Islet of Langerhans (tissue), 1 donor: ENCODE measurements around the gene REL.
"Not testable (repeated sequence)": the region's sequence is repeated elsewhere in the genome, so short reads cannot be mapped to it uniquely, and the experiment has no call there.

Experiments
- FAIRE-seq: peaks from one replicate; lab custom pipeline; 2011; peaks lifted over from hg19 to GRCh38; lab: Jason Lieb, UNC

REL gene

DNA sequence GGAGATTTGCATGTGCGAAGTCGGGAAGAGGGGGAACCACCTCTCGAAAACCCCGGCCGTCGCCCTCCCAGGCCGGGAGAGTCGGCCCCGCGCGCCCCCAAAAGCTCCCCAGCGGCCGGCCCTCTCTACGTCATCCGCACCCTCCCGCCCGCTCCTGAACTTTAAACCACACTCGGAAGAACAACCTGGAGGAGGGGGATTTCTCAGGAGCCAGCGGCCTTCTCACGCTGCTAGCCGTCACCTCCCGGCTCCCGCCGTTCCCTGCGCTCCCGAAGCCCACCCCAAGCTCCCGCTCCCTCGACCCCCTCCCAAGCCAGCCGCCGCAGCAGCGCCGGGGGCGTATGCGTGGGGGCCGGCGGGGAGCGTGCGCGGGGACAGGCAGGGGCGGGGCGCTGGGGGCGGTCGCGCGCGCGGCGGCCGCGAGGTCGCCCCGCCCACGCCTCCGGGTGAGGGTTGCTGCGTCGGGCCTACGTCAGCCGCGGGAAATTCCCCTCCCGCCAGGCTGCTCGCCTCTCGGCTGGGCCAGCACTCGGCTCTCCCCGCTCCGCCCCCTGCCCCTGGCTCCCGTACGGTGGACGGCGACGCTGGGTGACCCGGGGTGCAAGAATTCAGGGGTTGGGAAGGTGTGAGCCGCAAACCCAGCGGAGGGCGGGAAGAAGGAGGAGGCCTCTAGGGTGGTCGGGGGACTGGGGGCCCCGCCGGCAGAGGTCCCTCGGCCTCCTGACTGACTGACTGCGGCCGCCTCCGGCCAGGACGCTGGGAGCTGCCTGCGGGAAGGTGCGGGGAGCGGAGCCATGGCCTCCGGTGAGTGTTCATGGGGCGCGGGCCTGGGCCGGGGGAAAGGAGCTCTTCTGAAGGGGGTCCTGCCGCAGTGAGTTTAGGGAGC lies at the start of gene REL:
Gene REL, plus strand, starts transcription at position 528 of the 886 bp plus-strand sequence. Its CDS starts 267 bp downstream, at position 795.
- FAIRE-seq: no peak

DNA sequence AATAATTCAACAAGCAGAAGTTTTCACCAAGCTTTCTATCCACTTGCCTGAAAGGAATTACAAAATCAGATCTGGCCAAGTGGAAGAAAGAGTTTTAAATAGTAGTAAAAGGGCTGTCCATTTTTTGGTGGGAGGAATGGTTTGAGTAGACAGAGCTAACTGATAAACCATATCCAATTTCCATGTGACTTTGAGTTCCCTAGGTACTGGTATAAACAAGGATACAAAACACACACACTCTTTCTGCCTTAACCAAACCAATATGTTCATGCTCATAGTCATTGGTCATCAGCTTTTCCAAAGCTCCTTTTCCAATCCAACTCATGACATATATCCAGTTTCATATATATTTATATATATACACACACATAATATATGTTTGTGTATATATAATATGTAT lies 49.5 kb upstream of the REL start:
- FAIRE-seq: no peak

DNA sequence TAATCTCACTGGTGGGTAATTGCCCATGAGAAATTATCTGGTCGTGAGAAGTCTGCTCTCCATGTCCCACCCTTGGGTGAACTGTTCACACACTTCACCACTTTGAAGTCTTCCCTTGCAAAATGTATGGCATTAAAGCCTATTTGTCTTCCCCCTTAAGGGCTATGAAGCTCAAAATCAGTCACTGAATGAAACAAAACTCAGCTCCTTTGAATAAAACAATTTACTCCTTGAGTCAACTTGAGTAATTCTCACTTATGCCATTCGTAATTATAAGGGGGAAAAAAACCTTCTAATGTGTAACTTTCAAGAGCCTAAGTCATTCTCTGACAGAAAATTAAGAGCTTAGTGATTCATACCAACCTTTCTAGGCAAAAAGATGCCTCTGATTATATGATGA lies 48.8 kb upstream of the REL start:
- FAIRE-seq: no peak

DNA sequence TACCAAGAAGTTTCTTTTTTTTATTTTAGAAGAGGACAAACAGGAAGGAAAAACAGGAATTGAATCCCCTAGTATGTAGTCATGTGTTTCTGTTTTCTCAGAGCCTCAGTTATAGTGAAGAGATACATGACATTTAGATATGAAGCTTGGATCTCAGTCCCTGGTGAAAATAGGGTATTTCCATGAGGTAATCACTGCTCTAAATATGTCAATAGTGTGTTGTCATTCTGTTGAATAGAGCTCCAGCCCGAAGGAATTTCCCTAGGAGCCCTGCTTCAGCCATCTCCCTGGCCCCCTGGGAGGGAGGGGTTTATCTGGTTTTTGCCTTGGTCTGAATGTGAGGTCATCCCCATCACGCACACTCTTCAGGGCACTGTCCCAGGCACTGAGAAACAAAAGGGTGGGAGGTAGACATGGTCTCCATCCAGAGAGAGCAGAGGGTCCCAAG lies 47.1 kb upstream of the REL start:
- no peak for FAIRE-seq

- FAIRE-seq: no peak
Measured at GRCh38 chr2:60836491-60836890, 44.9 kb upstream of the REL start.

- no peak for FAIRE-seq
Measured at GRCh38 chr2:60837123-60837522, 44.3 kb upstream of the REL start.

- FAIRE-seq: no peak
Measured at GRCh38 chr2:60838481-60838880, 42.9 kb upstream of the REL start.

DNA sequence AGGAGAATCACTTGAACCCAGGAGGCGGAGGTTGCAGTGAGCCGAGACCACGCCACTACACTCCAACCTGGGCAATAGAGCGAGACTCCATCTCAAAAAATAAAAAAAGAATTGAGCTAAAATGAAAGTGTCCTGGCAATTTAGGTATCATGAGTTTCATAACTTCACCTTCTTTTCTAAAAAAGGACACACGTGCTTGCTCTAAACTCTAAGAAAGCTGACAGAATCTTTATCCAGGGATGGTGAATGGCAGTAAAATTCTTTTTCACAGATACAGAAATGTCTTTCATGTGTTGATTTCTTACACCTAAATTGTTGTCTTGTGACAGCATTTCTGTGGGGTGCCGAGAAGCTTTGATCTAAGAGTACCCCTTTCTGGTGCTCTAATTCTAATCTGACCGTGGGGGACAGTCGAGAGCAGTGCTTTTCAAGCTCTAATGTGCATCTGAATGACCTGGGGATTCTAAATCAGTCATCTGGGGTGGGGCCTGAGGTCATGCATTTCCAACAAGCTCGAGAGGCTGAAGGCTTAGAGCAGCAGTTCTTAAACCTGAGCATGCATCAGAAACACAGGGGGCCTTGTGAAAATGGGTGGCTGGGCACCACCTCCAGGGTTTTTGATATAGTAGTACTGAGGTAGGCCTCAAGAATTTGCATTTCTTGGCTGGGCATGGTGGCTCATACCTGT lies 42.1 kb upstream of the REL start:
- FAIRE-seq: no peak

GRCh38 chr2:60840880-60841279 lies 40.5 kb upstream of the REL start:
- FAIRE-seq: no peak

DNA sequence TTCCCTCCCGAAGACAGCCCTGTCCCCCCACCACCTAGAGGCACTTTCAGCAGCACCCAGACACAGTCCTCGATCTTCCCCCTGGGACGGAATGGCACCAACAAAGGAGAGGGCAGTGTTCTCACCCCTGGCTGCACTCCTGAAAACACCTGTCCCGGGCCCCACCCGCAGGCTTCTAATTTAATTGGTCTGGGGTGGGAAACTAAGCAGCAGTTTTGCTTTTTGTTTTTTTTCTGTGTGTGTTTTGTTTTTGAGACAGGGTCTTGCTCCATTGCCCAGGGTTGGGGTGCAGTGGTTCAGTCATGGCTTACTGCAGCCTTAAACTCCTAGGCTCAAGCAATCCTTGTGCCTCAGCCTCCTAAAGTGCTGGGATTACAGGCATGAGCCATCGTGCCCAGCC lies 38.4 kb upstream of the REL start:
- FAIRE-seq: no peak

DNA sequence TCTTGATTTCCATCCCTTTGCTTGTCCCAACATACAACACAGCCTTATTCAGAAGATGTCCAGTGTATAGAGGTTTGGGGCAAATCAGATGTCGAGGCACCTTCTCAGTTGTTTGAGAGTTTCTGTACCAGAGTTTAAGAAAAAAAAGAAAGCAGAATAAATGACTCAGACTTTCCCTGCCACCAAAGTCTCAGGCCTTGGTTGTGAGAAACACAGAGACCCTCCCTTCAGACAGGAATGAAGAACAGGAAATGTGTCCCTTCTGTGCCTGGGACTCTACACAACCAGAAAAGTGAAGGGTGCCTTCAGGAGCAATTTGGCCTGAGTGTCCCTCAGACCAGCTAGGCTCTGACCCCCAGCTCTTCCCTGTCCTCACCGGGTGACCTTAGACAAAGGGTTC lies 37.3 kb upstream of the REL start:
- no peak for FAIRE-seq

DNA sequence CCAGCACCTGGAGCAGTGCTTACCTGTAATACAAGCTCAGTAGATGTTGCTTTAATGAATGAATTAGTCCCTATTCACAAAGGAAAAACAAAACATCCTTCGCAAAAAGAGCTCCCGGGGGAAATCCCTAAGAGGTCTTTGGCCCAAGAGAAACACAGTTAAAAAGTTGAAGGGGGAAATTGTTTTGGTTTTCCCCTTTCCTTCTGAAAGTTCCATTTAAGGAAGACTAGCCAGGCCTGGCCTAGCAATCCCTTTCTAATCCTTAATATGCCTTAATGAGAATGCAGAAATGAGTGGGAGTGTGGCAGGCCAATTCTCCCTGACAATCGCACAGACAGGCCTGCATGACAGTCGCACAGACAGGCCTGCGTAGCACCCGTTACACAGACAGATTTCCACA lies 33.5 kb upstream of the REL start:
- FAIRE-seq: no peak

DNA sequence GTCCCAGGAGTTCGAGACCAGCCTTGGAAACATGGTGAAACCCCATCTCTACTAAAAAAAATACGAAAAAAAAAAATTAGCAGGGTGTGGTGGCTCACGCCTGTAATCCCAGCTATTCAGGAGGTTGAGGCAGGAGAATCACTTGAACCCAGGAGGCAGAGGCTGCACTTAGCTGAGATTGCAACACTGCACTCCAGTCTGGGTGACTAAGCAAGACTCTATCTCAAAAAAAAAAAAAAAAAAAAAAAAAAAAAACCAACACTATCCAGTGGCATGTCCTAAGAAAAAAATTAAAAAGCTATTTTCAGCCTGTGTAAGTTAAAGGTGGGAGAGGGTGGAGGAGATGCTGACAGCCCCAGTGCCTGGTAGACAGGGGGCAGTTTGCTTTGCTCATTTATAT lies 32.2 kb upstream of the REL start:
- FAIRE-seq: no peak

- no peak for FAIRE-seq
Measured at GRCh38 chr2:60852282-60852860, 29.0 kb upstream of the REL start.

DNA sequence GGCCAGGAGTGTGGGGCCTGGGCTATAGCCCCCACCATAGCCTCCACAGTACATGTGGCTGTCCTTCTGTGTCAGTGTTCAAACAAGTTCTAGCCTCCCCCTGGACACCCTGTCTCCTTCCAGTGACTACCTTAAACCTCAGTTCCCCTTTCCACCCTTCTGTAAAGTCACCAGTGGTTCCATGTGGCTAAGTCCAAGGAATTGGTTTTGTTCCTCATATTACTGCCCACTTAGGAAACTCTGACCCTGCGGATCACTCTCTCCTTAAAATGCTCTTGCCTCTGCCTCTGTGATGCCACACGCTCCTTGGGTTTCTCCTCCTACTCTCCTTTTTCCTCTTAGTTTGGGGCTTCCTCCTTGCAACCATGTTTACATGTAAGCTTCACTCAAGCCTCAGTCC lies 27.8 kb upstream of the REL start:
- FAIRE-seq: no peak

DNA sequence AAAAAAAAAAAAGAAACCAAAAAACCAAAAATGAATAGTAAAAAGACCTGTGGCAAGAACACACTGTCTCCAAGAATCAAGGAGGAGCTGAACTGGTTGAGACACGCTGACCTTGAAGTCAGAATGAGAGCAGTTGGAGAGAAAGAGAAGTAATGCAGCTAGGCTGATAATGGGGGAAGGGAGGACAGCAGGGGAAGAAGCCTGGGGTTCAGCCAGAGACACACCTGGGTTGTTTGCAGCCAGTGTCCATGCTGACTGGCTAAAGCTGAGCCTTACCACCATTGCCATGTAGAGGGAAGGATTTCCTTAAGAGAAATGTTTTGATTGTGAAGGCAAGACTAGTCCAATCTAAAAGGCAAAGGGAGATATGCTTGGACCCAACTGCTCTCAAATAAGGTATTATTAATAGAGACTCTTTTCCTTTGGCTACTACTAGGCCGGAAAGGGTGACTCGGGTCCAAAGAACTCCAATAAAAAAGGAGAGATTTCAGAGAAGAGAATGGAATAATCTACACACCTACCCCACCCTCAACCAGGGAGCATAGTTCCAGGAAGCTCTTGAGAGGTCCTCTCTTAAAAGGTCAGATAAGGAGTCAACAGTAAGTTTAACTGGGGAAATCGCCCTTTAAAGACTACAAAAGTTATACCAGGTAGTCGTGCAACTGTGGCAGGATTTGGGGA lies 25.2 kb upstream of the REL start:
- FAIRE-seq: no peak

GRCh38 chr2:60857056-60857455 lies 24.3 kb upstream of the REL start:
- no peak for FAIRE-seq

- FAIRE-seq: no peak
Measured at GRCh38 chr2:60858897-60859311, 22.5 kb upstream of the REL start.

DNA sequence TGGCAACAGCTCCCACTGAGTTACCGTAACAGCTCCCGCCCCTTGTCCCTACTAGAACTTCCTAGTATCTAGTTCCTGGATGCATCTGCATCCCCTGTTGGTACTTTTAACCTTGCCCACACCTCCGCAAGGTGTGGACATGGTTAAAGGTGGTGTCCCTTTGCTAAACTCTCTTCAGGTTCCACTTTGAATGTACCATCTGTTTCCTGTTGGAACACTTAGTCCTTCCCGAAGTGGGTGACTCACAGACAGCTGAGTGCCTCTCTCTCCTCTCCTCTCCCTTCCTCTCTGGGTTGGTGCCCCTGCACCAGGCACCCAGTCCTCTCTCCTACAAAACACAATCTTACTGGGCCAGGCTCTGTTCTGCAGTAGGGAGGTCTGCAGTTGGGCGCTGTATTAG lies 19.6 kb upstream of the REL start:
- no peak for FAIRE-seq

- FAIRE-seq: no peak
Measured at GRCh38 chr2:60862642-60863041, 18.7 kb upstream of the REL start.

DNA sequence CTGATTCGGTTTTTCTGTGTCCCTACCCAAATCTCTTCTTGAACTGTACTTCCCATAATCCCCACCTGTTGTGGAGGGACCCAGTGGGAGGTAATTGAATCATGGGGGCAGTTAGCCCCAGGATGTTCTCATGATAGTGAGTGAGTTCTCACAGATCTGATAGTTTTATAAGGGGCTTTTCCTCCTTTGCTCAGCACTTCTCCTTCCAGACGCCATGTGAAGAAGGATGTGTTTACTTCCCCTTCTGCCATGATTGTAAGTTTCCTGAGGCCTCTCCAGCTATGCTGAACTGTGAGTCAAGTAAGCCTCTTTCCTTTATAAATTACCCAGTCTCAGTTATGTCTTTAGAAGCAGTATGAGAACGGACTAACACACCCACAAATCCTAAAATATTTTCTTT lies 16.0 kb upstream of the REL start:
- FAIRE-seq: not testable (repeated sequence)

- FAIRE-seq: no peak
Measured at GRCh38 chr2:60867007-60867406, 14.4 kb upstream of the REL start.

GRCh38 chr2:60867848-60868247 lies 13.5 kb upstream of the REL start:
- no peak for FAIRE-seq
